ENCODE measurements around the gene TMPRSS4.

The TMPRSS4 gene

DNA sequence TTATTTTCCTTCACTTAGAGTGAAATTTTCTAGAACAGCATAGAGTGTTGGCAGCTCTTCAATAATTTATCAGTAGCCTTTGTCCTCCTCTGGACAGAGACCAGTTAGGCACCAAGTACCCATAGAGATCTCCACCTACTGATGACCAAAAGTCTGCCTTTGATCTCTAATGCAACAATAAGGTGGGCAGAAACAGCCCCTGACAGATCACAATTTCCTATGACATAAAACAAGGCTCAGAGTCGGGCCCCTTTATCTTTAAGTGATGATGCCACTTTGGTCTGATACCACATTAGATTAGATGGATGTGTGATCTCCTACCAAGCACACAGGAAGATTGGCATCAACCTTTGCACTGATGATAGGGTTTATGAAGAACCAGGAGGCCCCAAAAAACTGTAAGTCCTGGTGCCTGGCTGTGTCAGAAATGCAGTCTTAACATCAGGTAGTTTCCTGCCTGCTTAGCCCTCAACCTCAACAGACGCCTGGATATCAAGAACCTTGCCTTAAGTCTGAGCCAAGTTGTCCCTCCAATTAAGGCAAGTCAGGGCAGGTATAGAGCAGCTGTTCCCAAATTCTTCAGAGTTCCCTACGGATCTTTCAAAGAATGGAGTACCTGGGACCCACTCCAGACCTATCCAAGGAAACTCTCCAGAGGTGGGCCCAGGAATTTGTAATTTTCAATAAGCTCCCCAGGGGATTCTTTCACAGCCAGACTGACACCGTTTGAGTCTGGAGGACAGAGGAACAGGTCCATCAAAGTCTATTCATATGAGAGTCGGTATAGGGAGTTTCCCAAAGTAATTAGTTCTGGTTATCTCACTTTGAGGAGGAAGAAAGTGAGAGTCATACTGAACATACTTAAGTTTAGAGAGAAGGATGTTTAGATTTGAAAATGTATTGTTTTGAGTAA, 30.6 kb upstream of the TMPRSS4 start:
- no peak for TF ChIP-seq CTCF (IDR thresholded peaks at IDR 0.05)

DNA sequence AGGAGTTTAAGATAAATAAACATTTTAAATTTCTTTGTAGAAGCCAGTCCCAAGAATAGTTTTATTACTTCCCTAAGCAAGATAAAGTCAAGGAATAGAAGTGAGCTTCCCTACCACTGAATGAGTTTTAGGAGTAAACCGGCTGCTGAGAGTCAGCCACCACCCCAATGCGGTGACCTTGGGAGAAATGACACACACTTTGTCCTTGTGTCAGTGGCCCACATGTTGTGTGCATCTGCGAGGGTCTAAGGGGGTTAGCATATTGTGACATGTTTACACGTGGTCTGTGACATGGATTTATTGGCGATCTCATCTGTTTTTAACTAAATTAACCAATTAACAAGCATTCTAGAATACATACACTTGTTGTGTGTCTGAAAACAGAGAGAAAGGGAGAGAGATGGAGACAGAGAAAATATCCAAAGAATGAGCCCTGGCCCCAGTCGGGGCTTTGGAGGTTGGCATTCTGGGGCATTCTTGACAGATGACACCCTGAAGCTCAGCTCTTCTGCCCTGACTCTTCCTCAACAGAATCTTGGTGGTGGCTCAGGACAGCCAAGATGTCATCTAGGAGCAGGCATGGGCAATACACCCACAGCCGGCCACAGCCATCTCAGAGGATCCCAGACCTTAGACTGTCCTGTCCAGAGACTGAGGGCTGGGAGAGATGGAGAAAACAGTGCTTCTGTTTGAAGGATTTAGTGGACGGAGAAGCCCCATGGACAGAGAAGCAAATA, 29.7 kb upstream of the TMPRSS4 start:
- TF ChIP-seq CTCF (IDR thresholded peaks at IDR 0.05): no peak

- no peak for TF ChIP-seq CTCF (IDR thresholded peaks at IDR 0.05)
Observed at GRCh38 chr11:118047749-118048148, 29.1 kb upstream of the TMPRSS4 start.

- TF ChIP-seq CTCF (IDR thresholded peaks at IDR 0.05): no peak
Observed at GRCh38 chr11:118048472-118049370, 28.2 kb upstream of the TMPRSS4 start.

DNA sequence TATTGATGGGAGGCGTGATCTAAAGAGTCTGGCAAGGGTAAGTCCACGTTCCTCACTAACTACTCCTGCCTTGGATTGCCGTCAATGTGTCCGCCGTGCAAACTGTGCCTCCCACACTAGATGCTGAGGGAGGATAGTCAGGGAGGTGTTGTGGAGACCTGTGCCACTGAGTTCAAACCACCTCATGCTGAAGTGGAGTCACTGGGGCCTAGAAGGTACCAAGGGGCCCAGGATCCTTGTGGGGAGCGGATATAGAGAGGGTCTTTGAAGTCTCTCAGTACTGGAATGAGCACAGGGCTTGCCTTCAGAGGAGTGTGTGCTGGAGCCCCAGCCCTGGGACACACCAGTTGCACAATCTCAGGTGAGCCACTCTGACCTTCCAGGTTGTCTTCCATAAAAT, 27.1 kb upstream of the TMPRSS4 start:
- no peak for TF ChIP-seq CTCF (IDR thresholded peaks at IDR 0.05)

DNA sequence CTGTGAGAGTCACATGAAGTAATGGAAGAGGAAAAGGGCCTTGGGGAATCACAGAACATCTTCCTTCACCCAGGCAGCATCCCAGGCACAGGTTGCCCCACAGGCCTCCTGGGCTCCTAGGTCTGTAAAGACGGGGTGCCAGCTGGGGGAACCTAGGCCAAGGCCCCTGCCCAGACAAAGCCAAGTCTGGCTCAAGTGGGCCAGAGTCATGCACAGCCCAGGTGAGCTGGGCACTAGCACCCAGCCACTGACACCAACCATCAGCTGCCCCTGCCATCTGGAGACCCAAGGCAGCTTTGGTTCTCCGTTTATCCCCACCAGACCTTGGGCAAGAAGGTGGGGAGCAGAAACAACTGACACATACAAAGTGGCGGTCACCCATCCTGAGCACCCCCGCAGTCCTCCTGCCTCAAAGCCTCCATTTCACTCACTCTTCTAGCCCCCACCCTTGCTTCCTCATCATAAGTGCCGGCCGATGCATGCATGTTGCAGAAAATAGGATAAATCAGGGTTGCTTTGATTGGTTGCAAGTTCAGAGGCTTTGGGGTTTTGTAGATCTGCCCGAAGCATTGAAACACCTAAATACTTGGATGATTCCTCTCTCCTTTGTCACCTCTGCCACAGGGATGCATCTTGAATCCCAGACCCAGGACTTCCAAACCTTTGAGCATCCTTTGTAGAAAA, 26.5 kb upstream of the TMPRSS4 start:
- no peak for TF ChIP-seq CTCF (IDR thresholded peaks at IDR 0.05)

All from LNCAP (cell line).